A673 (cell line): ENCODE measurements around the gene ASPSCR1.

Experiments
- EZH2 ChIP-seq: fragments of 200-600 bp; sonication (generic); IDR thresholded peaks from 2 replicates; pipeline ENCODE4 v1.6.1; 2017; ENCODE audit warnings: borderline replicate concordance, low read depth, mild to moderate bottlenecking, mixed read lengths, antibody characterized with exemption, low read length; ENCODE audit not compliant: poor library complexity, severe bottlenecking
- TF ChIP-seq, protein P1 (sequence below): fragments of 300-800, 200-600 bp; sonication (generic); conservative IDR thresholded peaks from 2 replicates; pipeline ENCODE4 v1.5.1; 2017; ENCODE audit warnings: low read depth, mild to moderate bottlenecking, antibody characterized with exemption, low read length, moderate library complexity, mixed read lengths

DNA sequence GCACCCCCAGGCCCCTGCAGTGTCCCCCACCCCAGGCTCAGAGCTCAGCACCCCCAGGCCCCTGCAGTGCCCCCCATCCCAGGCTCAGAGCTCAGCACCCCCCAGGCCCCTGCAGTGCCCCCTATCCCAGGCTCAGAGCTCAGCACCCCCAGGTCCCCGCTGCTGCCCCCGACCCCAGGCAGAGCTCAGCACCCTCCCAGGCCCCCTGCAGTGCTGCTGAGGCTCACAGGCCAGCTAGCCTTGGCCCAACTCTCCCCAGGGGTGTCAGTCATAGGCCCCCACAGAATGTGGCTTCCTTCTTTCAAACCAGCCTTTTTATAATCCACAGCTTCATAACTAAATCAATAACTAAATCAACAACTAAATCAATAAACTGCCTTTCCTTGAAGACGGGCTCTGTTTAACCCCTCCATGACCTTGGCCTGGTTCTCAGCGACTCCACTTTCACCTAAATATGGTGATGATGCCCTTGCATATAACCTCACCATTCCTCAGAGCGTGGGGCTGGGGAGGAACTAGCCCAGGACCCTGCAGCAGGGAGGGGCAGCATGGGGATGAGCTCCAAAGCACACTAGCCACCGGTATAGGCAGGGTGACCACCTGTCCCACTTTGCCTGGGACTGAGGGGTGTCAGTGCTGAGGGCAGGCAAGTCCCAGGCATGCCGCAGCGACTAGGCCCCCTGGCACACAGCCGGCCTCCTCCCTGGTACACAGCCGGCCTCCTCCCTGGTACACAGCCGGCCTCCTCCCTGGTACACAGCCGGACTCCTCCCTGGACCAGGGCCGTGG, 21.5 kb upstream of the ASPSCR1 start:
- TF ChIP-seq, protein P1, sequence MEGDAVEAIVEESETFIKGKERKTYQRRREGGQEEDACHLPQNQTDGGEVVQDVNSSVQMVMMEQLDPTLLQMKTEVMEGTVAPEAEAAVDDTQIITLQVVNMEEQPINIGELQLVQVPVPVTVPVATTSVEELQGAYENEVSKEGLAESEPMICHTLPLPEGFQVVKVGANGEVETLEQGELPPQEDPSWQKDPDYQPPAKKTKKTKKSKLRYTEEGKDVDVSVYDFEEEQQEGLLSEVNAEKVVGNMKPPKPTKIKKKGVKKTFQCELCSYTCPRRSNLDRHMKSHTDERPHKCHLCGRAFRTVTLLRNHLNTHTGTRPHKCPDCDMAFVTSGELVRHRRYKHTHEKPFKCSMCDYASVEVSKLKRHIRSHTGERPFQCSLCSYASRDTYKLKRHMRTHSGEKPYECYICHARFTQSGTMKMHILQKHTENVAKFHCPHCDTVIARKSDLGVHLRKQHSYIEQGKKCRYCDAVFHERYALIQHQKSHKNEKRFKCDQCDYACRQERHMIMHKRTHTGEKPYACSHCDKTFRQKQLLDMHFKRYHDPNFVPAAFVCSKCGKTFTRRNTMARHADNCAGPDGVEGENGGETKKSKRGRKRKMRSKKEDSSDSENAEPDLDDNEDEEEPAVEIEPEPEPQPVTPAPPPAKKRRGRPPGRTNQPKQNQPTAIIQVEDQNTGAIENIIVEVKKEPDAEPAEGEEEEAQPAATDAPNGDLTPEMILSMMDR = no peak
- no peak for TF ChIP-seq EZH2
